GM12878 (cell line): ENCODE results near the gene ITPRIPL2.

Experiments used
- CTCF ChIP-seq, 3 experiments: IDR thresholded peaks in 2 of 3; conservative IDR thresholded peaks in 1 of 3; 2 replicates each; pipeline ENCODE4 v1.5.1; 2011; ENCODE audit warnings: low read depth in 3 of 3, low read length in 3 of 3, mild to moderate bottlenecking in 3 of 3, control low read depth in 2 of 3, moderate library complexity in 2 of 3, inconsistent platforms in 1 of 3, mixed read lengths in 1 of 3; ENCODE audit not compliant: control insufficient read depth in 2 of 3, insufficient read depth in 1 of 3; ENCODE audit errors: extremely low read depth in 1 of 3
- EGR1 ChIP-seq, 2 experiments: IDR thresholded peaks; 1 replicate in 1 of 2; 2 replicates in 1 of 2; pipeline ENCODE4 v1.6.1; 2011 to 2012; ENCODE audit warnings: low read depth in 2 of 2, low read length in 2 of 2, borderline replicate concordance in 1 of 2, mild to moderate bottlenecking in 1 of 2, moderate library complexity in 1 of 2
- ELK1 ChIP-seq: IDR thresholded peaks from 2 replicates; pipeline ENCODE4 v1.6.1; 2012; ENCODE audit warnings: low read depth, low read length, improper control_type of control experiment
- GATAD2B ChIP-seq: fragments of 450-650 bp; conservative IDR thresholded peaks from 2 replicates; pipeline ENCODE4 v1.6.1; 2017; ENCODE audit warnings: low read depth, mild to moderate bottlenecking, moderate library complexity
- NBN ChIP-seq: fragments of 450-650 bp; IDR thresholded peaks from 2 replicates; pipeline ENCODE4 v1.6.1; 2016
- POLR2A ChIP-seq: IDR thresholded peaks from 2 replicates; pipeline ENCODE4 v1.6.1; 2011; ENCODE audit warnings: low read depth, mild to moderate bottlenecking, low read length
- REST ChIP-seq: IDR thresholded peaks from 2 replicates; pipeline ENCODE4 v1.6.1; 2012; ENCODE audit warnings: mild to moderate bottlenecking, low read depth, low read length
- SMARCA5 ChIP-seq: fragments of 450-650 bp; IDR thresholded peaks from 2 replicates; pipeline ENCODE4 v1.6.1; 2017; ENCODE audit warnings: mild to moderate bottlenecking
- TARDBP ChIP-seq: IDR thresholded peaks from 2 replicates; pipeline ENCODE4 v1.6.1; 2016; ENCODE audit warnings: borderline replicate concordance

- TF ChIP-seq CTCF (IDR thresholded peaks at IDR 0.05 in 2 of 3, conservative IDR thresholded peaks at IDR 0.05 in 1 of 3; ENCODE audit: control insufficient read depth in 2 of 3, extremely low read depth in 1 of 3, insufficient read depth in 1 of 3, low read depth in 3 of 3, low read length in 3 of 3), result no peak
- TF ChIP-seq POLR2A, result no peak
- no peak for TF ChIP-seq GATAD2B
- no peak for TF ChIP-seq SMARCA5
- no peak for TF ChIP-seq EGR1 (IDR thresholded peaks at IDR 0.05; ENCODE audit: borderline replicate concordance in 1 of 2, low read depth in 2 of 2, low read length in 2 of 2)
- TF ChIP-seq REST, result no peak
- TF ChIP-seq NBN, result no peak
- TF ChIP-seq ELK1, result no peak
- no peak for TF ChIP-seq TARDBP
Observed at GRCh38 chr16:19136549-19137196, 22.9 kb downstream of the ITPRIPL2 start.
